HepG2 (cell line): ENCODE measurements around the gene ELP5. TPM values are rescaled to one million over a fixed set of nuclear protein-coding genes. Genes with fewer than 3 reads are reported as not detected.

ENCODE experiments used
- BRD4 ChIP-seq: sonication (generic); formaldehyde crosslinking; IDR thresholded peaks from 2 replicates; pipeline ENCODE4 v1.4.0; 2020; ENCODE audit warnings: missing genetic modification reagents
- FOSL2 ChIP-seq: sonication (generic); formaldehyde crosslinking; IDR thresholded peaks from 2 replicates; pipeline ENCODE4 v1.4.0; 2020; ENCODE audit warnings: missing genetic modification reagents
- FOXJ3 ChIP-seq: sonication (generic); formaldehyde crosslinking; IDR thresholded peaks from 2 replicates; pipeline ENCODE4 v1.4.0; 2020; ENCODE audit warnings: missing genetic modification reagents, mild to moderate bottlenecking, borderline replicate concordance
- FOXO1 ChIP-seq: sonication (generic); formaldehyde crosslinking; IDR thresholded peaks from 2 replicates; pipeline ENCODE4 v1.4.0; 2020; ENCODE audit warnings: missing genetic modification reagents
- HES4 ChIP-seq: sonication (generic); formaldehyde crosslinking; IDR thresholded peaks from 2 replicates; pipeline ENCODE4 v1.9.0; 2021; ENCODE audit warnings: mild to moderate bottlenecking, missing genetic modification reagents, borderline replicate concordance
- HNF4A ChIP-seq: sonication (generic); formaldehyde crosslinking; IDR thresholded peaks from 2 replicates; pipeline ENCODE4 v1.4.0; 2020; ENCODE audit warnings: missing genetic modification reagents
- KDM1A ChIP-seq: IDR thresholded peaks from 2 replicates; pipeline ENCODE4 v1.6.1; 2016; ENCODE audit warnings: missing compliant biosample characterization
- POLR2G ChIP-seq: fragments of 200-400 bp; formaldehyde crosslinking; IDR thresholded peaks from 2 replicates; pipeline ENCODE4 v1.6.1; 2018; ENCODE audit warnings: mild to moderate bottlenecking, low read depth, low read length, moderate library complexity
- SMYD3 ChIP-seq: sonication (generic); formaldehyde crosslinking; IDR thresholded peaks from 2 replicates; pipeline ENCODE4 v1.8.1; 2023; ENCODE audit warnings: mild to moderate bottlenecking, missing genetic modification reagents
- TCF7L2 ChIP-seq: IDR thresholded peaks from 2 replicates; pipeline ENCODE4 v1.6.1; 2011; ENCODE audit warnings: mild to moderate bottlenecking, low read depth, low read length, moderate library complexity
- TOPORS ChIP-seq: sonication (generic); formaldehyde crosslinking; IDR thresholded peaks from 2 replicates; pipeline ENCODE4 v1.8.0; 2023; ENCODE audit warnings: mild to moderate bottlenecking, missing genetic modification reagents
- ZKSCAN1 ChIP-seq: fragments of 150-350 bp; IDR thresholded peaks from 2 replicates; pipeline ENCODE4 v1.6.1; 2014; ENCODE audit warnings: low read length
- ZNF121 ChIP-seq: sonication (generic); formaldehyde crosslinking; IDR thresholded peaks from 2 replicates; pipeline ENCODE4 v1.5.0; 2020; ENCODE audit warnings: mild to moderate bottlenecking, missing genetic modification reagents
- ZNF138 ChIP-seq: sonication (generic); formaldehyde crosslinking; IDR thresholded peaks from 2 replicates; pipeline ENCODE4 v1.5.0; 2020; ENCODE audit warnings: mild to moderate bottlenecking, low read depth, missing genetic modification reagents
- ZNF207 ChIP-seq: fragments of 450-650 bp; IDR thresholded peaks from 2 replicates; pipeline ENCODE4 v1.6.1; 2016; ENCODE audit warnings: antibody characterized with exemption, borderline replicate concordance
- ZNF350 ChIP-seq: sonication (generic); formaldehyde crosslinking; IDR thresholded peaks from 2 replicates; pipeline ENCODE4 v1.4.0; 2020; ENCODE audit warnings: mild to moderate bottlenecking, low read depth, missing genetic modification reagents, borderline replicate concordance
- ZNF496 ChIP-seq: sonication (generic); formaldehyde crosslinking; IDR thresholded peaks from 2 replicates; pipeline ENCODE4 v1.8.1; 2023; ENCODE audit warnings: mild to moderate bottlenecking, moderate library complexity, missing genetic modification reagents; ENCODE audit not compliant: insufficient replicate concordance
- ZNF761 ChIP-seq: sonication (generic); formaldehyde crosslinking; conservative IDR thresholded peaks from 2 replicates; pipeline ENCODE4 v1.4.0; 2020; ENCODE audit warnings: mild to moderate bottlenecking, missing genetic modification reagents
- ZNF768 ChIP-seq: sonication (generic); formaldehyde crosslinking; IDR thresholded peaks from 2 replicates; pipeline ENCODE4 v1.4.0; 2020; ENCODE audit warnings: missing genetic modification reagents
- ZNF772 ChIP-seq: sonication (generic); formaldehyde crosslinking; IDR thresholded peaks from 2 replicates; pipeline ENCODE4 v1.5.0; 2020; ENCODE audit warnings: mild to moderate bottlenecking, missing genetic modification reagents
- ZNF777 ChIP-seq: sonication (generic); formaldehyde crosslinking; IDR thresholded peaks from 2 replicates; pipeline ENCODE4 v1.4.0; 2020; ENCODE audit warnings: missing genetic modification reagents
- ZZZ3 ChIP-seq: sonication (generic); formaldehyde crosslinking; IDR thresholded peaks from 2 replicates; pipeline ENCODE4 v1.4.0; 2020; ENCODE audit warnings: missing genetic modification reagents, mild to moderate bottlenecking, borderline replicate concordance
- polyA plus RNA-seq, 8 experiments: library from polyadenylated mRNA; depleted of rRNA in 3 of 8; stranded (reverse) in 7 of 8; unstranded in 1 of 8; fragments of >200 nt; fragmentation: Illumina TruSeq in 4 of 8; extraction: Trizol in 4 of 8; gene quantifications; 2 replicates each; pipeline versions ENCODE4 v1.2.1 to v1.2.3, GENCODE V29; 2011 to 2016; ENCODE audit warnings: low read depth in 4 of 8, missing spikeins in 1 of 8, mixed read lengths in 1 of 8; ENCODE audit not compliant: insufficient read depth in 1 of 8
- total RNA-seq, 5 experiments: library from RNA; depleted of rRNA; stranded (reverse); fragments of >200 nt; fragmentation: Illumina TruSeq; extraction: Trizol; gene quantifications; 2 replicates each; pipeline ENCODE4 v1.2.3, GENCODE V29; 2016; ENCODE audit warnings: low read depth in 1 of 5
- TF ChIP-seq, protein P1 (sequence below): sonication (generic); formaldehyde crosslinking; IDR thresholded peaks from 2 replicates; pipeline ENCODE4 v1.5.0; 2020; ENCODE audit warnings: missing genetic modification reagents
- TF ChIP-seq, protein P2 (sequence below): sonication (generic); formaldehyde crosslinking; IDR thresholded peaks from 2 replicates; pipeline ENCODE4 v1.4.0; 2020; ENCODE audit warnings: mild to moderate bottlenecking, low read depth, missing genetic modification reagents
- TF ChIP-seq, protein P3 (sequence below): IDR thresholded peaks from 2 replicates; pipeline ENCODE4 v1.6.1; 2018; ENCODE audit warnings: missing genetic modification reagents, mild to moderate bottlenecking, missing compliant biosample characterization
- TF ChIP-seq, protein P4 (sequence below): sonication (generic); formaldehyde crosslinking; IDR thresholded peaks from 2 replicates; pipeline ENCODE4 v1.4.0; 2020; ENCODE audit warnings: missing genetic modification reagents

ELP5 gene
- total and polyA plus RNA-seq, 2 of the 13 experiments (the other 11 are each of a cell fraction or from before 2014, with no cell fraction given) = 67.6 to 69.8 TPM

DNA sequence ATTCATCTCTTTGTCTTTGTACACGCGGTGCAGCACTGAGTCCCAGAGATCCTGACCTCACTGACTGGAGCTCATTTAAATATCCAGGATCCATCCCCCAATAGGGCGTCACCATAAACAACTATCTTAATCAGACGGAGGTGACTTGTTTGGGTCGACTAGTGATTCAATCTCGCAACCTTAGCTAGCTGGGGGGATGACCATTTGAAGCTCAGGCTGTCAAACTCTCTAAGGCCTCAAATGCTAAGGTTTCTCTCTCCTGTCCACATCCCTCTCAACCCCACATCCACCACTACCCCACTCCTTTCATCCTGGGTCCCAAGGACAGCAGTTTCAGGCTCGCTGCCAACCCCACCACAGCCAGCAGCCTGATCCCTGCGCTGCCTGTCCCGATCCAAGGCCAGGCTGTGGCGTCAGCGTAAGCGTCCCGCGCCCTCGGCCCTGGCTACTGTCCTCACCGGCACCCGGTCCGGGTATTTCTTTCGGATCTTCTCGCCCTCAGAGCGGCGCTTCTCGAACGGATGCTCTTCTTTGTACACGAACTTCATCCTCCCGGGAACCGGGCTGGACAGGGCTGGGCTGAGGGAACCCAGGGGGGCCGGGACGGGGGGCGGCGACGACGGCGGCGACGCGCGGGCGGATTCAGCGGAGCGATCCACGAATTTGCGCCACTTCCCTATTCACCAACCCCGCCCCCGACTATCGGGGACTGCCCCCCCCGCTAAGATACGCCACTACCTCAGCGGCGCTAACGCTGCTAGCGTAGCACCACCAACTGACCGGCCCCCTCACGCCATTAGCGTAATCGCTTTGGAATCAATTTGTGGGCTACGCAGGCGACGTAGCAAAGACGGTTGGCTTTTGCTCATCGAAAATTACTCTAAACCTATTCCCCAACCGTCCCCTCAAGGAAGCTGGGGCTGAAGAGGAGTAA is 10.0 kb upstream of the ELP5 start, which contains the start of gene GABARAP (continued):
- TF ChIP-seq, protein P1, sequence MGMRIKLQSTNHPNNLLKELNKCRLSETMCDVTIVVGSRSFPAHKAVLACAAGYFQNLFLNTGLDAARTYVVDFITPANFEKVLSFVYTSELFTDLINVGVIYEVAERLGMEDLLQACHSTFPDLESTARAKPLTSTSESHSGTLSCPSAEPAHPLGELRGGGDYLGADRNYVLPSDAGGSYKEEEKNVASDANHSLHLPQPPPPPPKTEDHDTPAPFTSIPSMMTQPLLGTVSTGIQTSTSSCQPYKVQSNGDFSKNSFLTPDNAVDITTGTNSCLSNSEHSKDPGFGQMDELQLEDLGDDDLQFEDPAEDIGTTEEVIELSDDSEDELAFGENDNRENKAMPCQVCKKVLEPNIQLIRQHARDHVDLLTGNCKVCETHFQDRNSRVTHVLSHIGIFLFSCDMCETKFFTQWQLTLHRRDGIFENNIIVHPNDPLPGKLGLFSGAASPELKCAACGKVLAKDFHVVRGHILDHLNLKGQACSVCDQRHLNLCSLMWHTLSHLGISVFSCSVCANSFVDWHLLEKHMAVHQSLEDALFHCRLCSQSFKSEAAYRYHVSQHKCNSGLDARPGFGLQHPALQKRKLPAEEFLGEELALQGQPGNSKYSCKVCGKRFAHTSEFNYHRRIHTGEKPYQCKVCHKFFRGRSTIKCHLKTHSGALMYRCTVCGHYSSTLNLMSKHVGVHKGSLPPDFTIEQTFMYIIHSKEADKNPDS (CRISPR knock-in tag) = no peak
- TF ChIP-seq TCF7L2 = no peak
- no peak for TF ChIP-seq BRD4 (CRISPR knock-in tag)
- TF ChIP-seq FOXJ3 = no peak
- no peak; the same call in 1 of the 2 replicates for TF ChIP-seq ZNF777 (CRISPR knock-in tag)
- no peak for TF ChIP-seq ZNF138 (CRISPR knock-in tag)
- peak; percentile 15 for TF ChIP-seq HNF4A (CRISPR knock-in tag)
- peak; percentile 88 for TF ChIP-seq ZNF772
- no peak for TF ChIP-seq KDM1A (CRISPR knock-in tag)
- no peak for TF ChIP-seq ZNF350 (CRISPR knock-in tag)
- TF ChIP-seq ZNF761 (CRISPR knock-in tag) = no peak
- TF ChIP-seq, protein P2, sequence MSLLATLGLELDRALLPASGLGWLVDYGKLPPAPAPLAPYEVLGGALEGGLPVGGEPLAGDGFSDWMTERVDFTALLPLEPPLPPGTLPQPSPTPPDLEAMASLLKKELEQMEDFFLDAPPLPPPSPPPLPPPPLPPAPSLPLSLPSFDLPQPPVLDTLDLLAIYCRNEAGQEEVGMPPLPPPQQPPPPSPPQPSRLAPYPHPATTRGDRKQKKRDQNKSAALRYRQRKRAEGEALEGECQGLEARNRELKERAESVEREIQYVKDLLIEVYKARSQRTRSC = no peak; the same call in 1 of the 2 replicates
- no peak for TF ChIP-seq FOXO1 (CRISPR knock-in tag)
- peak; percentile 34 for TF ChIP-seq TOPORS (CRISPR knock-in tag)
- no peak; the same call in none of the 2 replicates for TF ChIP-seq FOSL2 (CRISPR knock-in tag)
- no peak for TF ChIP-seq ZNF207
- TF ChIP-seq, protein P3, sequence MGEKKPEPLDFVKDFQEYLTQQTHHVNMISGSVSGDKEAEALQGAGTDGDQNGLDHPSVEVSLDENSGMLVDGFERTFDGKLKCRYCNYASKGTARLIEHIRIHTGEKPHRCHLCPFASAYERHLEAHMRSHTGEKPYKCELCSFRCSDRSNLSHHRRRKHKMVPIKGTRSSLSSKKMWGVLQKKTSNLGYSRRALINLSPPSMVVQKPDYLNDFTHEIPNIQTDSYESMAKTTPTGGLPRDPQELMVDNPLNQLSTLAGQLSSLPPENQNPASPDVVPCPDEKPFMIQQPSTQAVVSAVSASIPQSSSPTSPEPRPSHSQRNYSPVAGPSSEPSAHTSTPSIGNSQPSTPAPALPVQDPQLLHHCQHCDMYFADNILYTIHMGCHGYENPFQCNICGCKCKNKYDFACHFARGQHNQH (CRISPR knock-in tag) = peak; percentile 20; the same call in 1 of the 2 replicates
- 0 out of 2 replicates have a peak, but pooled peaks have one; percentile 71 for TF ChIP-seq HES4 (CRISPR knock-in tag)
- peak; percentile 9; the same call in 1 of the 2 replicates for TF ChIP-seq ZNF768 (CRISPR knock-in tag)
- TF ChIP-seq, protein P4, sequence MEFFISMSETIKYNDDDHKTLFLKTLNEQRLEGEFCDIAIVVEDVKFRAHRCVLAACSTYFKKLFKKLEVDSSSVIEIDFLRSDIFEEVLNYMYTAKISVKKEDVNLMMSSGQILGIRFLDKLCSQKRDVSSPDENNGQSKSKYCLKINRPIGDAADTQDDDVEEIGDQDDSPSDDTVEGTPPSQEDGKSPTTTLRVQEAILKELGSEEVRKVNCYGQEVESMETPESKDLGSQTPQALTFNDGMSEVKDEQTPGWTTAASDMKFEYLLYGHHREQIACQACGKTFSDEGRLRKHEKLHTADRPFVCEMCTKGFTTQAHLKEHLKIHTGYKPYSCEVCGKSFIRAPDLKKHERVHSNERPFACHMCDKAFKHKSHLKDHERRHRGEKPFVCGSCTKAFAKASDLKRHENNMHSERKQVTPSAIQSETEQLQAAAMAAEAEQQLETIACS = no peak
- no peak; the same call in 1 of the 2 replicates for TF ChIP-seq POLR2G
- TF ChIP-seq ZNF496 (CRISPR knock-in tag) = no peak
- TF ChIP-seq ZKSCAN1 = no peak
- TF ChIP-seq ZNF121 (CRISPR knock-in tag) = no peak
- no peak for TF ChIP-seq SMYD3 (CRISPR knock-in tag)
- TF ChIP-seq ZZZ3 = no peak
